Astrocyte (in vitro differentiated cells and primary cell): ENCODE measurements around the gene PLN. TPM values are rescaled to one million over a fixed set of nuclear protein-coding genes. Genes with fewer than 3 reads are reported as not detected.

Experiments used
- DNase-seq: peaks from one replicate; pipeline ENCODE4 v3.0.0-alpha.2; 2010; ENCODE audit warnings: low read depth
- FAIRE-seq: peaks from 2 replicates; lab custom pipeline; 2011; peaks lifted over from hg19 to GRCh38; lab: Jason Lieb, UNC
- H2AFZ ChIP-seq: 2 replicates; pipeline ENCODE4 v1.6.0; 2012; ENCODE audit warnings: low read depth, low read length, inconsistent platforms
- H3K27ac ChIP-seq: 2 replicates; pipeline ENCODE4 v1.5.1; 2011; ENCODE audit warnings: low read depth, low read length, inconsistent platforms
- H3K27me3 ChIP-seq: 2 replicates; pipeline ENCODE4 v1.6.0; 2011; ENCODE audit warnings: low read length, inconsistent platforms; ENCODE audit not compliant: insufficient read depth
- H3K36me3 ChIP-seq: 2 replicates; pipeline ENCODE4 v1.5.1; 2011; ENCODE audit warnings: low read length, inconsistent platforms; ENCODE audit not compliant: insufficient read depth
- H3K4me1 ChIP-seq: 2 replicates; pipeline ENCODE4 v1.5.1; 2011; ENCODE audit warnings: low read length, inconsistent platforms; ENCODE audit not compliant: insufficient read depth
- H3K4me2 ChIP-seq: 2 replicates; pipeline ENCODE4 v1.6.0; 2012; ENCODE audit warnings: low read length, inconsistent platforms
- H3K4me3 ChIP-seq: 2 replicates; pipeline ENCODE4 v1.5.1; 2011; ENCODE audit warnings: low read depth, mild to moderate bottlenecking, low read length, inconsistent platforms; ENCODE audit not compliant: insufficient read depth
- H3K79me2 ChIP-seq: 2 replicates; pipeline ENCODE4 v1.6.0; 2012; ENCODE audit warnings: mild to moderate bottlenecking, low read length, inconsistent platforms; ENCODE audit not compliant: insufficient read depth
- H3K9ac ChIP-seq: 2 replicates; pipeline ENCODE4 v1.6.0; 2012; ENCODE audit warnings: mild to moderate bottlenecking, low read length, inconsistent platforms
- H3K9me3 ChIP-seq: 2 replicates; pipeline ENCODE4 v1.5.1; 2012; ENCODE audit warnings: low read depth, mild to moderate bottlenecking, low read length, inconsistent platforms; ENCODE audit not compliant: insufficient read depth
- H4K20me1 ChIP-seq: 2 replicates; pipeline ENCODE4 v1.6.0; 2012; ENCODE audit warnings: low read length, inconsistent platforms; ENCODE audit not compliant: insufficient read depth
- H3K27ac Mint-ChIP-seq: one replicate; pipeline ENCODE4 v1.8.0; 2021; ENCODE audit warnings: mild to moderate bottlenecking, mixed read lengths; ENCODE audit not compliant: unreplicated experiment
- H3K27me3 Mint-ChIP-seq: one replicate; pipeline ENCODE4 v1.8.0; 2021; ENCODE audit warnings: low read depth, mixed read lengths; ENCODE audit not compliant: unreplicated experiment
- H3K36me3 Mint-ChIP-seq: one replicate; pipeline ENCODE4 v1.8.0; 2021; ENCODE audit warnings: low read depth, mixed read lengths; ENCODE audit not compliant: unreplicated experiment
- H3K4me1 Mint-ChIP-seq: one replicate; pipeline ENCODE4 v1.8.0; 2021; ENCODE audit warnings: low read depth, mixed read lengths; ENCODE audit not compliant: unreplicated experiment
- H3K4me3 Mint-ChIP-seq: one replicate; pipeline ENCODE4 v1.8.0; 2021; ENCODE audit warnings: mild to moderate bottlenecking, moderate library complexity, mixed read lengths; ENCODE audit not compliant: unreplicated experiment
- H3K9me3 Mint-ChIP-seq: one replicate; pipeline ENCODE4 v1.8.0; 2021; ENCODE audit warnings: mild to moderate bottlenecking, mixed read lengths; ENCODE audit not compliant: unreplicated experiment
- EZH2 ChIP-seq: IDR thresholded peaks from 2 replicates; pipeline ENCODE4 v1.6.1; 2012; ENCODE audit warnings: mild to moderate bottlenecking, low read length, inconsistent platforms; ENCODE audit not compliant: insufficient read depth
- total RNA-seq: library from RNA; stranded (reverse); gene quantifications from 2 replicates; pipeline ENCODE4 v1.2.1, GENCODE V29; 2021
- TF ChIP-seq, protein P1 (sequence below): IDR thresholded peaks from 2 replicates; pipeline ENCODE4 v1.5.1; 2011; ENCODE audit warnings: low read depth, mild to moderate bottlenecking, inconsistent platforms, low read length, moderate library complexity; ENCODE audit not compliant: insufficient read depth

PLN gene
- total RNA-seq, 1 donor from 2014 or later, result not detected

DNA sequence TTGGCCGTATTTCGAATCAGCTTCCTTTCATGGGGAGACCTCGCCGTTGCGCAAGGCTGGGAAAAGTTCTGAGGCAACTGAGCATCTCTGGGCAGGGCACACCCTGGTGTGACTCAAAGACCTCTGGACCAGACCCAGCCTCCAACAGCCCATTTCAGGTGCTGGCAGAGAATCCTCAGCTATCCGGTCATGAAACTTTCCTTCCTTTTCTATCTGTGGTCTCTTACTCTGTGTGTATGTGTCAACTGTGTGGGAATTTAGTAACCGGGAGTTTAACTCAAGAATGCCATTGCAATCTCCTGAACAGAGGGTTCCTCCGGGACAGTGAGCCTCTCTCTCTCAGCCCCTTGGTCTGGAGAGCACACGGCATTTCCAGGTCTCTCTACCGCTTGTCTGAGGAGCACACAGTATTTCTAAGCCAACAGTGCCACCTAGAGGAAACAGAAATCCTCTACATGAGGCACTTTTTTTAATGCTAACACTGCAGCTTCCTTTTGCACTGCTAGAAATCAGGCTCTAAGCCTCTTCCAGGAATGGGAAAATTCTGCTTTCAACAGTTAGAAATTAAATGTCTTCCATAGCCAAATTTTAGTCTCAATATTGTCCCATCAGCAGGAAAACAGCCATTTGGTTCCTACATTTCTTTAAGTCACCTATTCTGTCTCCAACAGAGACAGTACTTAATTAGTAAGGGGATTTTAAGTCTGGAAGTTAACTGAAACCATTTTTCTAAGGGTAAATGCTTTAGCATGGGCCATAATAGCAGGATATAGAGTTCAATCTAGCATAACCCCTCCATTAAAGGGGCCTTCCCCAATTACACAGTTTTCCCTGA lies 32.7 kb downstream of the PLN start:
- H3K4me1 ChIP-seq, result peaks cover 7% of the 10 kb centered on the region
- peak overlapping the region; percentile 8 for H3K4me3 Mint-ChIP-seq
- no peaks in the 10 kb centered on the region for H3K36me3 ChIP-seq
- no peak overlapping the region for H2AFZ ChIP-seq
- TF ChIP-seq, protein P1, sequence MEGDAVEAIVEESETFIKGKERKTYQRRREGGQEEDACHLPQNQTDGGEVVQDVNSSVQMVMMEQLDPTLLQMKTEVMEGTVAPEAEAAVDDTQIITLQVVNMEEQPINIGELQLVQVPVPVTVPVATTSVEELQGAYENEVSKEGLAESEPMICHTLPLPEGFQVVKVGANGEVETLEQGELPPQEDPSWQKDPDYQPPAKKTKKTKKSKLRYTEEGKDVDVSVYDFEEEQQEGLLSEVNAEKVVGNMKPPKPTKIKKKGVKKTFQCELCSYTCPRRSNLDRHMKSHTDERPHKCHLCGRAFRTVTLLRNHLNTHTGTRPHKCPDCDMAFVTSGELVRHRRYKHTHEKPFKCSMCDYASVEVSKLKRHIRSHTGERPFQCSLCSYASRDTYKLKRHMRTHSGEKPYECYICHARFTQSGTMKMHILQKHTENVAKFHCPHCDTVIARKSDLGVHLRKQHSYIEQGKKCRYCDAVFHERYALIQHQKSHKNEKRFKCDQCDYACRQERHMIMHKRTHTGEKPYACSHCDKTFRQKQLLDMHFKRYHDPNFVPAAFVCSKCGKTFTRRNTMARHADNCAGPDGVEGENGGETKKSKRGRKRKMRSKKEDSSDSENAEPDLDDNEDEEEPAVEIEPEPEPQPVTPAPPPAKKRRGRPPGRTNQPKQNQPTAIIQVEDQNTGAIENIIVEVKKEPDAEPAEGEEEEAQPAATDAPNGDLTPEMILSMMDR, result peak; percentile 65
- no peak for TF ChIP-seq EZH2
- H3K9me3 ChIP-seq, result peaks cover 13% of the 10 kb centered on the region
- FAIRE-seq, result peak; percentile 39
- H3K4me3 ChIP-seq, result no peak overlapping the region
- peaks cover 22% of the 10 kb centered on the region for H3K9me3 Mint-ChIP-seq
- no peak overlapping the region for H3K9ac ChIP-seq
- peak; percentile 73 for DNase-seq
- H3K27ac Mint-ChIP-seq, result peak overlapping the region; percentile 60
- H3K27me3 Mint-ChIP-seq, result no peaks in the 10 kb centered on the region
- H3K79me2 ChIP-seq, result peaks cover 66% of the 10 kb centered on the region
- H3K4me2 ChIP-seq, result peak overlapping the region; percentile 16
- H3K27ac ChIP-seq, result no peak overlapping the region
- H3K36me3 Mint-ChIP-seq, result peaks cover 21% of the 10 kb centered on the region
- H4K20me1 ChIP-seq, result peaks cover 70% of the 10 kb centered on the region
- no peaks in the 10 kb centered on the region for H3K27me3 ChIP-seq
- peaks cover 15% of the 10 kb centered on the region for H3K4me1 Mint-ChIP-seq

- no peak for FAIRE-seq
- peak; percentile 75 for DNase-seq
- H3K4me2 ChIP-seq, result peak overlapping the region; percentile 23
- Mint-ChIP-seq H3K4me3 (no peak overlapping the region), H3K27me3 (no peaks in the 10 kb centered on the region), H3K36me3 (peaks cover 15% of the 10 kb centered on the region), H3K27ac (peak overlapping the region; percentile 60), H3K9me3 (peaks cover 17% of the 10 kb centered on the region), H3K4me1 (peaks cover 15% of the 10 kb centered on the region)
- no peak for TF ChIP-seq EZH2
- TF ChIP-seq, protein P1, result no peak
- no peak overlapping the region for H3K4me3 ChIP-seq
- H3K9me3 ChIP-seq, result peaks cover 13% of the 10 kb centered on the region
- no peak overlapping the region for H3K9ac ChIP-seq
- H3K4me1 ChIP-seq, result peaks cover 7% of the 10 kb centered on the region
- H3K27ac ChIP-seq, result peak overlapping the region; percentile 9
- no peaks in the 10 kb centered on the region for H3K27me3 ChIP-seq
- H3K79me2 ChIP-seq, result peaks cover 66% of the 10 kb centered on the region
- H4K20me1 ChIP-seq, result peaks cover 72% of the 10 kb centered on the region
- H2AFZ ChIP-seq, result no peak overlapping the region
- H3K36me3 ChIP-seq, result no peaks in the 10 kb centered on the region
These were observed 33.4 kb downstream of the PLN start for GRCh38 chr6:118581489-118581959.

GRCh38 chr6:118584911-118585310 lies 36.8 kb downstream of the PLN start:
- Histone ChIP-seq H3K4me1 (peaks cover 7% of the 10 kb centered on the region), H3K27ac (no peak overlapping the region), H3K4me3 (no peak overlapping the region), H3K36me3 (no peaks in the 10 kb centered on the region), H3K79me2 (peaks cover 76% of the 10 kb centered on the region), H3K27me3 (no peaks in the 10 kb centered on the region), H3K9me3 (no peaks in the 10 kb centered on the region), H4K20me1 (peaks cover 96% of the 10 kb centered on the region), H2AFZ (no peak overlapping the region), H3K4me2 (no peak overlapping the region), H3K9ac (no peak overlapping the region)
- peaks cover 2% of the 10 kb centered on the region for H3K36me3 Mint-ChIP-seq
- no peak for FAIRE-seq
- H3K4me3 Mint-ChIP-seq, result no peak overlapping the region
- peaks cover 1% of the 10 kb centered on the region for H3K9me3 Mint-ChIP-seq
- TF ChIP-seq, protein P1, result no peak
- no peak for TF ChIP-seq EZH2
- H3K27me3 Mint-ChIP-seq, result no peaks in the 10 kb centered on the region
- DNase-seq, result no peak
- peaks cover 15% of the 10 kb centered on the region for H3K4me1 Mint-ChIP-seq
- no peak overlapping the region for H3K27ac Mint-ChIP-seq
